Measurements from ENCODE around the gene WDR64.

DNA sequence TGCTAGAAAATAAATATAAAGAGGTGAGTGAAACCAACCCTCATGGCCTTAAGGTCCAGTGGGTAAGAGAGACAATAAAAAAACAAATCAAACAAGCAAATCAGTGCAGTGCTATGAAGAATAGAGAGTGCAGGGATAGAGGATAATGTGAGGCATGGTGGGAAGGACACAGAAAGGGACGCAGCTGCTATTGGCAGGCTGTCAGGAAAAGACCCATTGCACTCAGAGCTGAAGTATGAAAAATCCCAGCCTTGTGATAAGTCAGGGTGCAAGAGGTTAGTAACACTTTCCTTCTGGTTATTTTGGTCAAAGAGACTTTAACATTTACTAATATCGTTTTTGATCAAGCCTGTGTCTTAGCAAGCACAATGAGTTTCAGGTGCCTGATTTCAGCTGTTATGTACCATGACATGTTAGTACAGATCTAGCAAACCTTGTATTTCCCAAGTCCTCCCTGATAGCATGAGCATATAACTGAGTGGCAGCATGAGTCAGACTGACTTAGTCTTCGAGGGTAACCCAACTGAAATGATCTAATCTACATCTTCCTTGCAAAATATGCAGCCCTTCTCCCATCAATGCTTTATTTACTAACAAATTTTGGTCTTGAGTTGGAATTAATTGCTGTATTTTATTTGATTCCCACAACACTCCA, 43.6 kb upstream of the WDR64 start:
- TF ChIP-seq CTCF (conservative IDR thresholded peaks at IDR 0.05; ENCODE audit: low read depth, low read length) (no peak), EZH2 (IDR thresholded peaks at IDR 0.05; ENCODE audit: low read length, unreplicated experiment) (no peak), EZH2phosphoT487 (IDR thresholded peaks at IDR 0.05; ENCODE audit: borderline replicate concordance, low read length) (no peak)
